Measurements from ENCODE around the gene PRELP.
"Not testable (repeated sequence)": the region's sequence is repeated elsewhere in the genome, so short reads cannot be mapped to it uniquely, and the experiment has no call there.

PRELP gene

DNA sequence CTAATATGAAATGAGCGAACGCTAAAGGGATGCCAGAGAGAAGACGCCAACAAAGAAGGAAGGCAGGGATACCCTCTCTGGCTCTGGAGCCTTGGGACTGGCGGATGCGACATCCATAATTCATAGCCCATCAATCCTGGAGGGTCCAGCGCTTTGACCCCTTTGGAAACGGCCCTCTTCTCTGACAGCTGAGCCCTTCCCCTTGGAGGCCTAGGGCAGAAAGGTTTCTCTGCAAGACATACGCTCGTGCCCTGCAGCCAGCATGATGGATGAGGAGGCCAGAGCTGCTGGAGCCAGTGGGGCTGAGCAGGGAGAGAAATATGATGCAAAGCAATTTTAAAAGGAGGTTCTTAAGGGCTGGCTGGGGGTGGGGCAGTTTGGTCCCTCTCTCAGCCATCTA, 40.6 kb downstream of the PRELP start:
- no peak for TF ChIP-seq POLR2A (IDR thresholded peaks at IDR 0.05; ENCODE audit: extremely low read depth, insufficient read length)
- TF ChIP-seq MAX (IDR thresholded peaks at IDR 0.05; ENCODE audit: low read depth, low read length) = no peak
- no peak for TF ChIP-seq MYC (IDR thresholded peaks at IDR 0.05; ENCODE audit: low read depth, low read length)
- TF ChIP-seq, protein P1, sequence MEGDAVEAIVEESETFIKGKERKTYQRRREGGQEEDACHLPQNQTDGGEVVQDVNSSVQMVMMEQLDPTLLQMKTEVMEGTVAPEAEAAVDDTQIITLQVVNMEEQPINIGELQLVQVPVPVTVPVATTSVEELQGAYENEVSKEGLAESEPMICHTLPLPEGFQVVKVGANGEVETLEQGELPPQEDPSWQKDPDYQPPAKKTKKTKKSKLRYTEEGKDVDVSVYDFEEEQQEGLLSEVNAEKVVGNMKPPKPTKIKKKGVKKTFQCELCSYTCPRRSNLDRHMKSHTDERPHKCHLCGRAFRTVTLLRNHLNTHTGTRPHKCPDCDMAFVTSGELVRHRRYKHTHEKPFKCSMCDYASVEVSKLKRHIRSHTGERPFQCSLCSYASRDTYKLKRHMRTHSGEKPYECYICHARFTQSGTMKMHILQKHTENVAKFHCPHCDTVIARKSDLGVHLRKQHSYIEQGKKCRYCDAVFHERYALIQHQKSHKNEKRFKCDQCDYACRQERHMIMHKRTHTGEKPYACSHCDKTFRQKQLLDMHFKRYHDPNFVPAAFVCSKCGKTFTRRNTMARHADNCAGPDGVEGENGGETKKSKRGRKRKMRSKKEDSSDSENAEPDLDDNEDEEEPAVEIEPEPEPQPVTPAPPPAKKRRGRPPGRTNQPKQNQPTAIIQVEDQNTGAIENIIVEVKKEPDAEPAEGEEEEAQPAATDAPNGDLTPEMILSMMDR (IDR thresholded peaks at IDR 0.05; ENCODE audit: low read depth, low read length) = no peak

GRCh38 chr1:203516906-203517305, 41.3 kb downstream of the PRELP start:
- no peak overlapping the region for H3K4me3 ChIP-seq (ENCODE audit: low read depth, low read length)
- no peak for TF ChIP-seq MAX (IDR thresholded peaks at IDR 0.05; ENCODE audit: low read depth, low read length)
- DNase-seq (ENCODE audit: low read depth) = no peak

More for the DNA sequence above, 40.6 kb downstream of the PRELP start:
- H3K4me3 ChIP-seq (ENCODE audit: low read depth, low read length) = no peak overlapping the region
- no peak for DNase-seq (ENCODE audit: low read depth)

GRCh38 chr1:203517426-203518110, 42.0 kb downstream of the PRELP start:
- DNase-seq (ENCODE audit: low read depth) = no peak
- TF ChIP-seq POLR2A (IDR thresholded peaks at IDR 0.05; ENCODE audit: extremely low read depth, insufficient read length) (no peak), MYC (IDR thresholded peaks at IDR 0.05; ENCODE audit: low read depth, low read length) (no peak), MAX (IDR thresholded peaks at IDR 0.05; ENCODE audit: low read depth, low read length) (no peak)
- TF ChIP-seq, protein P1 (IDR thresholded peaks at IDR 0.05; ENCODE audit: low read depth, low read length) = no peak
- no peak overlapping the region for H3K4me3 ChIP-seq (ENCODE audit: low read depth, low read length)

- DNase-seq (ENCODE audit: low read depth); H3K4me3 ChIP-seq (ENCODE audit: low read depth, low read length): not testable (repeated sequence)
These were observed 42.5 kb downstream of the PRELP start for GRCh38 chr1:203518139-203518538.

- TF ChIP-seq, protein P1 (IDR thresholded peaks at IDR 0.05; ENCODE audit: low read depth, low read length) = no peak
- TF ChIP-seq MAX (IDR thresholded peaks at IDR 0.05; ENCODE audit: low read depth, low read length) (no peak), POLR2A (IDR thresholded peaks at IDR 0.05; ENCODE audit: extremely low read depth, insufficient read length) (no peak), MYC (IDR thresholded peaks at IDR 0.05; ENCODE audit: low read depth, low read length) (no peak)
- no peak overlapping the region for H3K4me3 ChIP-seq (ENCODE audit: low read depth, low read length)
- DNase-seq (ENCODE audit: low read depth) = no peak
These were observed 42.9 kb downstream of the PRELP start for GRCh38 chr1:203518541-203518940.

GRCh38 chr1:203519053-203519840, 43.6 kb downstream of the PRELP start:
- no peak for DNase-seq (ENCODE audit: low read depth)
- H3K4me3 ChIP-seq (ENCODE audit: low read depth, low read length) = no peak overlapping the region
- TF ChIP-seq MAX (IDR thresholded peaks at IDR 0.05; ENCODE audit: low read depth, low read length) (no peak), MYC (IDR thresholded peaks at IDR 0.05; ENCODE audit: low read depth, low read length) (no peak), POLR2A (IDR thresholded peaks at IDR 0.05; ENCODE audit: extremely low read depth, insufficient read length) (no peak)
- TF ChIP-seq, protein P1 (IDR thresholded peaks at IDR 0.05; ENCODE audit: low read depth, low read length) = no peak

Data from NB4 (cell line).